GM12878 (cell line): ENCODE measurements around the gene SEPTIN1. TPM values are rescaled to one million over a fixed set of nuclear protein-coding genes. Genes with fewer than 3 reads are reported as not detected.

Source experiments
- ATAC-seq: fragments of 200-7000 bp; cut with Tn5 transposase; 3 replicates; pipeline ENCODE4 v1.9.1; 2020; ENCODE audit warnings: mild to moderate bottlenecking, moderate library complexity
- BruUV-seq: library from RNA; stranded (reverse); fragments of 400-500 nt; replicated peaks from 2 replicates; lab custom pipeline; 2021; lab: Mats Ljungman, UMichigan
- CTCF ChIA-PET: fragments of 300-600 bp; sonication (Branson Sonifier 250); formaldehyde crosslinking; extraction: SDS; loops from one replicate; lab custom pipeline; 2021; ENCODE audit warnings: inconsistent platforms; lab: Yijun Ruan, JAX
- POLR2A ChIA-PET: fragments of 350-600 bp; formaldehyde crosslinking; extraction: SDS; loops from one replicate; lab custom pipeline; 2021; ENCODE audit warnings: inconsistent platforms; lab: Charles Lee
- RAD21 ChIA-PET: fragments of 300-600 bp; sonication (Branson Sonifier 250); formaldehyde crosslinking; loops from one replicate; lab custom pipeline; 2023; ENCODE audit warnings: antibody characterized with exemption; ENCODE audit not compliant: unreplicated experiment; lab: Charles Lee
- SMC1A ChIA-PET: fragments of 300-600 bp; sonication (Branson Sonifier 250); formaldehyde crosslinking; loops from one replicate; lab custom pipeline; 2023; ENCODE audit not compliant: unreplicated experiment, uncharacterized antibody; lab: Charles Lee
- DNase-seq: peaks from one replicate; pipeline ENCODE4 v3.0.0-alpha.2; 2011; ENCODE audit warnings: low read depth, low spot score
- FAIRE-seq: peaks from 3 replicates; lab custom pipeline; 2011; peaks lifted over from hg19 to GRCh38; lab: Jason Lieb, UNC
- H2AFZ ChIP-seq: 2 replicates; pipeline ENCODE4 v1.6.0; 2011; ENCODE audit warnings: low read depth, low read length, control low read depth; ENCODE audit not compliant: control insufficient read depth
- H3K27ac ChIP-seq: 2 replicates; pipeline ENCODE4 v1.5.1; 2011; ENCODE audit warnings: control low read depth; ENCODE audit not compliant: control insufficient read depth, insufficient read depth
- H3K27me3 ChIP-seq, 2 experiments: replicated peaks in 1 of 2; 2 replicates each; pipeline versions ENCODE4 v1.6.0 to v1.6.1; 2011; ENCODE audit warnings: low read length in 1 of 2; ENCODE audit not compliant: control insufficient read depth in 2 of 2, insufficient read depth in 2 of 2
- H3K36me3 ChIP-seq, 2 experiments: 2 replicates each; pipeline ENCODE4 v1.5.1; 2011; ENCODE audit warnings: low read length in 1 of 2; ENCODE audit not compliant: control insufficient read depth in 2 of 2, insufficient read depth in 2 of 2
- H3K4me1 ChIP-seq: 2 replicates; pipeline ENCODE4 v1.6.1; 2011; ENCODE audit warnings: mild to moderate bottlenecking, low read length, moderate library complexity, mixed read lengths; ENCODE audit not compliant: control insufficient read depth, insufficient read depth
- H3K4me2 ChIP-seq: 2 replicates; pipeline ENCODE4 v1.6.0; 2011; ENCODE audit warnings: control low read depth; ENCODE audit not compliant: control insufficient read depth, insufficient read depth
- H3K4me3 ChIP-seq: fragments of 200-600 bp; sonication (generic); 2 replicates; pipeline ENCODE4 v1.5.1; 2016
- H3K79me2 ChIP-seq: 2 replicates; pipeline ENCODE4 v1.6.0; 2011; ENCODE audit warnings: low read length; ENCODE audit not compliant: control insufficient read depth, insufficient read depth
- H3K9ac ChIP-seq: 2 replicates; pipeline ENCODE4 v1.8.0; 2011; ENCODE audit warnings: low read length, control low read depth, mixed read lengths; ENCODE audit not compliant: control insufficient read depth, insufficient read depth
- H3K9me3 ChIP-seq: replicated peaks from 3 replicates; pipeline ENCODE4 v1.5.1; 2011; ENCODE audit warnings: mild to moderate bottlenecking, low read length; ENCODE audit not compliant: control insufficient read depth, insufficient read depth
- H4K20me1 ChIP-seq: 2 replicates; pipeline ENCODE4 v1.6.0; 2011; ENCODE audit not compliant: control insufficient read depth, insufficient read depth
- EGR1 ChIP-seq, 2 experiments: IDR thresholded peaks; 1 replicate in 1 of 2; 2 replicates in 1 of 2; pipeline ENCODE4 v1.6.1; 2011 to 2012; ENCODE audit warnings: low read depth in 2 of 2, low read length in 2 of 2, borderline replicate concordance in 1 of 2, mild to moderate bottlenecking in 1 of 2, moderate library complexity in 1 of 2
- EP300 ChIP-seq, 2 experiments: fragments of 150-350 bp in 1 of 2; IDR thresholded peaks; 2 replicates each; pipeline ENCODE4 v1.6.1; 2011 to 2012; ENCODE audit warnings: low read depth in 2 of 2, low read length in 2 of 2, borderline replicate concordance in 1 of 2, improper control_type of control experiment in 1 of 2, inconsistent platforms in 1 of 2; ENCODE audit not compliant: control insufficient read depth in 1 of 2
- ESRRA ChIP-seq: IDR thresholded peaks from 2 replicates; pipeline ENCODE4 v1.6.1; 2012; ENCODE audit warnings: mild to moderate bottlenecking, low read length, improper control_type of control experiment
- IRF4 ChIP-seq: IDR thresholded peaks from 2 replicates; pipeline ENCODE4 v1.6.1; 2011; ENCODE audit warnings: low read depth, low read length
- JUNB ChIP-seq: IDR thresholded peaks from 2 replicates; pipeline ENCODE4 v1.6.1; 2016; ENCODE audit warnings: antibody characterized with exemption, mild to moderate bottlenecking
- RBBP5 ChIP-seq: fragments of 200-600 bp; sonication (generic); conservative IDR thresholded peaks from 2 replicates; pipeline ENCODE4 v1.6.1; 2016
- ZNF24 ChIP-seq: fragments of 450-650 bp; IDR thresholded peaks from 2 replicates; pipeline ENCODE4 v1.6.1; 2017; ENCODE audit warnings: antibody characterized with exemption, mild to moderate bottlenecking
- WGBS: methylation state at CpG from one replicate; pipeline ENCODE4 v1.1.6; 2016; ENCODE audit warnings: low lambda C conversion rate; ENCODE audit not compliant: insufficient replicate concordance, insufficient coverage; ENCODE audit errors: missing lambda C conversion rate; 5-methylcytosine and 5-hydroxymethylcytosine counted together
- in situ Hi-C: fragments of 300-500 bp; cut with MboI; formaldehyde crosslinking; loops from 9 replicates; pipeline ENCODE4 v1.14.3; 2018; ENCODE audit warnings: mixed read lengths
- intact Hi-C: fragments of 100-400 bp; cut with micrococcal nuclease; formaldehyde crosslinking; loops from one replicate; pipeline ENCODE4 v1.14.2; 2022; ENCODE audit not compliant: unreplicated experiment
- polyA plus RNA-seq, 11 experiments: library from polyadenylated mRNA; depleted of rRNA in 4 of 11; unstranded in 6 of 11; stranded (reverse) in 5 of 11; fragments of >200 nt; fragmentation: Nextera tagmentation in 4 of 11; fragmentation: Illumina TruSeq in 1 of 11; extraction: Ambion mirVana in 4 of 11; extraction: Trizol in 1 of 11; gene quantifications; 1 replicate in 1 of 11; 2 replicates in 10 of 11; pipeline versions ENCODE4 v1.2.1 to v1.2.3, GENCODE V29; 2011 to 2016; ENCODE audit warnings: inconsistent platforms in 2 of 11, missing spikeins in 2 of 11, low read depth in 1 of 11
- total RNA-seq, 4 experiments: library from RNA; depleted of rRNA in 3 of 4; stranded (reverse); fragments of >200 nt in 3 of 4; fragmentation: Illumina TruSeq in 1 of 4; extraction: Trizol in 1 of 4; gene quantifications; 2 replicates each; pipeline versions ENCODE4 v1.2.1 to v1.2.3, GENCODE V29; 2013 to 2021
- TF ChIP-seq, protein P1 (sequence below): IDR thresholded peaks from 2 replicates; pipeline ENCODE4 v1.6.1; 2011; ENCODE audit warnings: borderline replicate concordance, low read depth, mild to moderate bottlenecking, moderate library complexity, mixed read lengths, low read length; ENCODE audit not compliant: insufficient read depth; ENCODE audit errors: extremely low read length

SEPTIN1 gene
- total and polyA plus RNA-seq, 10 of the 15 experiments (the other 5 are each of a cell fraction or from before 2014, with no cell fraction given), result 2.8 to 153 (median 94.1) TPM

- Histone ChIP-seq H3K36me3 (peaks cover 0 to 4% of the 10 kb centered on the region in 2 experiments; a peak in 2 of 4 replicates), H3K4me2 (no peak overlapping the region), H3K4me3 (no peak overlapping the region), H3K4me1 (peaks cover 24% of the 10 kb centered on the region), H3K9ac (no peak overlapping the region), H2AFZ (no peak overlapping the region), H4K20me1 (no peaks in the 10 kb centered on the region), H3K27ac (no peak overlapping the region), H3K79me2 (peaks cover 16% of the 10 kb centered on the region), H3K27me3 (no peaks in the 10 kb centered on the region), H3K9me3 (no peaks in the 10 kb centered on the region)
- ChIA-PET RAD21 (no interaction called here), SMC1A (interaction anchor here (1.1 kb wide), 1 partner anchor 20 kb away, joined by 3 read pairs; no protein-coding TSS in a partner anchor), POLR2A (no interaction called here), CTCF (no interaction called here)
- WGBS, result 79% methylated on average over 8 of the region's 8 CpGs
- TF ChIP-seq IRF4 (no peak), RBBP5 (no peak), EGR1 (IDR thresholded peaks at IDR 0.05; ENCODE audit: borderline replicate concordance in 1 of 2, low read depth in 2 of 2, low read length in 2 of 2) (no peak), ESRRA (no peak), EP300 (IDR thresholded peaks at IDR 0.05; ENCODE audit: borderline replicate concordance in 1 of 2, control insufficient read depth in 1 of 2, low read depth in 2 of 2, low read length in 2 of 2) (no peak), JUNB (no peak), ZNF24 (no peak)
- TF ChIP-seq, protein P1, sequence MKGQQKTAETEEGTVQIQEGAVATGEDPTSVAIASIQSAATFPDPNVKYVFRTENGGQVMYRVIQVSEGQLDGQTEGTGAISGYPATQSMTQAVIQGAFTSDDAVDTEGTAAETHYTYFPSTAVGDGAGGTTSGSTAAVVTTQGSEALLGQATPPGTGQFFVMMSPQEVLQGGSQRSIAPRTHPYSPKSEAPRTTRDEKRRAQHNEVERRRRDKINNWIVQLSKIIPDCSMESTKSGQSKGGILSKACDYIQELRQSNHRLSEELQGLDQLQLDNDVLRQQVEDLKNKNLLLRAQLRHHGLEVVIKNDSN, result no peak
- DNase-seq, result no peak
- BruUV-seq, result no TSS peak
- no peak for FAIRE-seq
- in situ Hi-C loops (no loop called here), intact Hi-C loops (no loop called here)
- no peak for ATAC-seq
Observed at GRCh38 chr16:30376461-30376902, 5.9 kb downstream of the SEPTIN1 start.
